Fibroblast of skin of abdomen (primary cell): ENCODE results near the gene ULK3.

Experiments
- DNase-seq: peaks from one replicate; pipeline ENCODE4 v3.0.0-alpha.2; 2013

ULK3 gene

DNA sequence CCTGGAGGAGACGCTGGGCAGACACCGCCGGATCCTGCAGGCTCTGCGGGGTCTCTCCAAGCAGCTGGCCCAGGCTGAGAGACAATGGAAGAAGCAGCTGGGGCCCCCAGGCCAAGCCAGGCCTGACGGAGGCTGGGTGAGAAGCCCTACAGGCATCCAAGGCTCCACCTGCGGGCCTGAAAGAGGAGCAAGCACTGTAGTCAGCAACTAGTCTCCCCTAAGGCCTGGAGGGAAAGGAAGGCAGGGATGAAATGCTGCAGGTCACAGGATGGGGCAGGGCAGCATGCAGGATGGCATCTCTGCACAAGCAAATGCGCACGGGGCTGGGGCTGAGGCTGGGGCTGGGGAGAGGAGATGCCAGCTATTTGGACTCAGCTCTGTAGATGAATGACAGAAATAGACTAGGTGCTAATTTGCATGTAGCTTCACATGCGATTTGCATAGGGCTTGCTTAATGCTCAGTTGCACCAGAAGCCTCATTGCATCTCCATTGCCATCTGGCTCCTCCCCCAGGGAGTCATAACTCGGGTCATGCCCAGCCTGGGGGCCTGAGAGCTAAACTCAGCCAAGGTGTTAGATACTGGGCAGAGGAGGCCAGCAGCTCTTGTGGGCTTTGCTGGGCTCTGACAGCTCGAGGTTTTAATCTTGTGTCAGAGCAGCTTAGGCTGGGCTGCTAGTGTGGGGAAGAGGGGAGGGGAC lies 21.7 kb downstream of the ULK3 start:
- no peak for DNase-seq

DNA sequence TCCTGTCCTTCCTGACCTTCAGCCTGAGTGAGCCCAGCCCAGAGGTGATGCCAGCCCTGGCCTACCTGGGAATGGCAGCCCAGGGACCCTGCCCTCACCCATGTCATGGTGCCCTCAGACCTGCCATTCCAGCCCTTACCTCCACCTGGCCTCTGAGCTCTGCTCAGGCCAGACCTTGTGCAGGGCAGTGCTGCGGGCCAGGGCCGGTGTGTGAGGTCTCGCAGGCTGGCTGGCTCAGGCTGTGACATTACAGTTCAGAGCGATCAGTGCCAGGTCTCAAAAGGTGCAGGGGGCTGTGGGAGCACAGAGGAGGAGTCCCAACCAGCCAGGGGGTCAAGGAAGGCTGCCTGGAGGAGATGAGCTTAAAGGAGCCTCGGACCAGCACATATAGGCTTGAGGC lies 22.9 kb downstream of the ULK3 start:
- DNase-seq = no peak

GRCh38 chr15:74817370-74817737 lies 25.6 kb downstream of the ULK3 start:
- DNase-seq = no peak

- DNase-seq = no peak
Measured at GRCh38 chr15:74816624-74817369, 26.2 kb downstream of the ULK3 start.

GRCh38 chr15:74815961-74816360 lies 27.0 kb downstream of the ULK3 start:
- no peak for DNase-seq

DNA sequence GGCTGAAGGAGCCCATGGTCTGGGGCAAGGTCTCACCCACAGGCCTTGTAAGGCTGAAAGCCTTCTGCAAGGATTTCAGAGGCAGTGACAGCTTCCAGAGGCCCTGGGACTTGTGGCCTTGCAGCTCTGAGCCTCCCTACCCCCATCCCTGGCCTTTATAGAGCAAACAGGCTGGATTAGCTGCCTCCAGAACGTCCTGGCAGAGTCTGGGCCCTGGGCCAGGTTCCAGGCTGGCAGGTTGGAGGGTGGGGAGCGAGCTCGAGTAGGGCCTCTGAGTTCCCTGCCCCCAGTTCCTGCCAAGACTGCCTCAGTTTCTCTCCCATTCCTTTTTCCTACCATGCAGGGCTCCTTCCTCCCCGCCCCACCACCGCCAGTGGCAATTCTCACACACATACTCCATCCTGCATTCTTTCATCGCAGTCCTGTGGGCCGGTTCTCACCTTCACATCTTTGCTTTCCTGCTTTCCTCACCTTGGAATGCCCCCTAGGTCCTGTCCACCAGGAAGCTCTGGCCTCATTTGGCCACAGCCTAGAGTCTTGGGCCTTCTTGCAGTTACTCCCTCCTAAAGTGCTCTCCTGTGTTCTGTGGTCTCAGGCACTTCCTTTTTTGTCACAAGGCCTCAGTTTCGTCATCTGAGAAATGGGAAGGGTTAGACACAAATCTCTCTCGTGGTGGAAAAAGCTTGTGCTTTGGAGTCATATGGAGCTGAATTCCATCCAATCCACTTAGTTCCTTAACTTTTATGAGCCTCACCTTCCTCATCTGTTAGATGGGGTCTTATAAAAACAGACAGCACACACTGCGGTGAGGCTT lies 27.6 kb downstream of the ULK3 start:
- DNase-seq = no peak

GRCh38 chr15:74812533-74812932 lies 30.4 kb downstream of the ULK3 start, which contains the start of gene LMAN1L:
LMAN1L (plus strand) TSS chr15:74812835; CDS start chr15:74812855, 20 bp downstream.
- no peak for DNase-seq

- peak; percentile 31 for DNase-seq
Measured at GRCh38 chr15:74809956-74810355, 33.0 kb downstream of the ULK3 start.

DNA sequence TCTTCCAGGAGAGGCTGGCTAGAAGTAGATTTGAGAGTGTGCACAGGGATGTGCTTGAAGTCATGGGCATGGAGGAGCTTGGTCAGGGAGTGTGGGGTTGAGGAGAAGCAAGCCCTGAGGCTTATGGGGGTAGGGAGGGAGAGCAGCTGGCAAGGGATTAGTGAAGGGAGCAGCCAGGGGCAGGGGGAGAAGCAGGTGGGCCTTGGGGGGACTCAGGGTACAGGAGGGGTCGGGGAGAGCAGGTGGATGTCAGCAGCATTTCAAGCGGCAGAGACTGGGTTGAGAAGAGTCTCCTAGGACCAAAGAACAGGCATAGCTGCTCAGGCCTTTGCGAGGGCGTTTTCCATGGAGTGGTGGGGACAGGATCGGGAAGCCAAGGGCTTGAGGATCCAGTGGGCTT lies 33.7 kb downstream of the ULK3 start:
- no peak for DNase-seq

GRCh38 chr15:74808840-74809229 lies 34.1 kb downstream of the ULK3 start:
- DNase-seq = no peak

DNA sequence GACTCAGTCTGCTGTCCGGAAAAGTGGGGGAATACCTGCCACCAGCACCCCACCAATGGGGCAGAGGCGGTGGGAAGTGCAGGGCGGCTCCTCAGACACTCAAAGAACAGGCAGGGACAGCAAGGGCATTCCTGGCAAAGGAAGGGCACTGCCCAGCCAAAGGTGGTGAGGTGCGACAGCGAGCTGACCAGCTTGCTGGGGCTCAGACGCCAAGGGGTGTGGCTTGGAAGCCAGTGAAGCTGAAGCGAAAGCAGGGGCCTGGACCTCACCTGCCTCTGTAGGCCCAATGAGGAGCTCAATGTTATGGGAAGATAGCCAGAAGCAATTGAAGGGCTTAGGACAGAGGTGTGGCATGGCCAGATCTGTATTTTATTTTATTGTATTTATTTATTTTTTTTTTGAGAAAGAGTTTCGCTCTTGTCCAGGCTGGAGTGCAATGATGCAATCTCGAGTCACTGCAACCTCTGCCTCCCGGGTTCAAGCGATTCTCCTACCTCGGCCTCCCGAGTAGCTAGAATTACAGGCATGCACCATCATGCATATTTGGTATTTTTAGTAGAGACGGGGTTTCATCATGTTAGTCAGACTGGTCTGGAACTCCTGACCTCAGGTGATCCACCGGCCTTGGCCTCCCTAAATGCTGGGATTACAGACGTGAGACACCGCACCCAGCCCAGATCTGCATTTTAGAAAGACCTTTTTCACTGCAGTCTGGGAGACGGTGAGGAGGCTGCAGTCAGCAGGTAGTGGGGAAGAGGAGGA lies 34.7 kb downstream of the ULK3 start:
- DNase-seq = no peak

GRCh38 chr15:74807282-74807681 lies 35.7 kb downstream of the ULK3 start:
- DNase-seq = no peak

GRCh38 chr15:74804935-74805334 lies 38.0 kb downstream of the ULK3 start:
- DNase-seq = no peak

DNA sequence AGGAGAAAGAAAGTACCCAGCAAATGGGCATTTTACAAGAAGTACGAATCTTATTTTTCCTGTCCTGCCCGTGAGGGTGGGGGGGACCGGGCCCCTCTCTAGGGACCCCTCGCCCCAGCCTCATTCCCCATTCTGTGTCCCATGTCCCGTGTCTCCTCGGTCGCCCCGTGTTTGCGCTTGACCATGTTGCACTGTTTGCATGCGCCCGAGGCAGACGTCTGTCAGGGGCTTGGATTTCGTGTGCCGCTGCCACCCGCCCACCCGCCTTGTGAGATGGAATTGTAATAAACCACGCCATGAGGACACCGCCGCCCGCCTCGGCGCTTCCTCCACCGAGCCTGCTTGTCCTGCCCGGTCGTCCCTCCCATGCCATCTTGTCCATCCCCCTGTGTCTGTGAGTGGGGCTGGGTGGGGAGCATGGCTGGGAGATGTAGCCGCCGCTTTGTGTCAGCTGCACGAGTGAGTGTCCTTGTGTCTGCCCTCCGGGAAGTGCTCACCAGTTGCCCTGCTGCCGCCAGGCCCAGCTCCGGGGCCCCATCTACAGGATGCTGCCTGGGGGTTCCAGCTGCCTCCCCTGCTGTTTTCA lies 40.0 kb downstream of the ULK3 start:
- DNase-seq = no peak

- no peak for DNase-seq
Measured at GRCh38 chr15:74802290-74802689, 40.7 kb downstream of the ULK3 start.

- DNase-seq = no peak
Measured at GRCh38 chr15:74801311-74801997, 41.5 kb downstream of the ULK3 start.

- no peak for DNase-seq
Measured at GRCh38 chr15:74800559-74801094, 42.3 kb downstream of the ULK3 start.

GRCh38 chr15:74799856-74800558 lies 42.9 kb downstream of the ULK3 start:
- peak; percentile 33 for DNase-seq

DNA sequence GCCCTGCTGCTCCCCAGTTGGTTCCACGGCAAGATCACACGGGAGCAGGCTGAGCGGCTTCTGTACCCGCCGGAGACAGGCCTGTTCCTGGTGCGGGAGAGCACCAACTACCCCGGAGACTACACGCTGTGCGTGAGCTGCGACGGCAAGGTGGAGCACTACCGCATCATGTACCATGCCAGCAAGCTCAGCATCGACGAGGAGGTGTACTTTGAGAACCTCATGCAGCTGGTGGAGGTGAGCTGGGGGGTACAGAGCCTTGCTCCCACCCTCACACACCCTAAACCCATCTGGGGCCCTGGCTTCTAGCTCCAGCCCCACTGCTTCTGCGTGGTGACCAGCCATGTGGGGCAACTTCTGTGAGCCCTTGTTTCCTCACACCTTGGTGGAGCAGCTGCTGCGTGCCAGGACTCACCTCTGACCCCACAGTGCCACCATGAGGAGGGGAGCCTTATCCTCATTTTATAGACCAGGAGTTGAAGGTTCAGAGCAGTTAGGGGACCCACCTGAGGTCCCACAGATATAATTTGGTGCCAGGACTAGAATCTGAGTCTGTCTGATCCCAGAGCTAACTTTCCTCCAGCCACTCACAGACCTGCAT lies 43.6 kb downstream of the ULK3 start:
- DNase-seq = no peak
